Ishikawa (cell line): ENCODE results near the gene PAX2.

Source experiments
- CEBPB ChIP-seq: IDR thresholded peaks from 2 replicates; pipeline ENCODE4 v1.6.1; 2012
- CREB1 ChIP-seq: IDR thresholded peaks from 2 replicates; pipeline ENCODE4 v1.6.1; 2012; ENCODE audit warnings: low read depth
- EGR1 ChIP-seq: IDR thresholded peaks from 2 replicates; pipeline ENCODE4 v1.6.1; 2012
- EP300 ChIP-seq: IDR thresholded peaks from 2 replicates; pipeline ENCODE4 v1.6.1; 2012; ENCODE audit warnings: borderline replicate concordance
- FOXM1 ChIP-seq: IDR thresholded peaks from 2 replicates; pipeline ENCODE4 v1.6.1; 2012; ENCODE audit warnings: low read depth, borderline replicate concordance
- NFIC ChIP-seq: IDR thresholded peaks from 2 replicates; pipeline ENCODE4 v1.6.1; 2012
- RAD21 ChIP-seq: IDR thresholded peaks from 2 replicates; pipeline ENCODE4 v1.6.1; 2012; ENCODE audit warnings: low read depth
- REST ChIP-seq: IDR thresholded peaks from 2 replicates; pipeline ENCODE4 v1.6.1; 2012; ENCODE audit warnings: low read depth, mild to moderate bottlenecking
- TAF1 ChIP-seq: IDR thresholded peaks from 2 replicates; pipeline ENCODE4 v1.6.1; 2012; ENCODE audit warnings: low read depth, mild to moderate bottlenecking
- TCF12 ChIP-seq: IDR thresholded peaks from 2 replicates; pipeline ENCODE4 v1.6.1; 2012; ENCODE audit warnings: low read depth
- TEAD4 ChIP-seq: IDR thresholded peaks from 2 replicates; pipeline ENCODE4 v1.6.1; 2012
- YY1 ChIP-seq: IDR thresholded peaks from 2 replicates; pipeline ENCODE4 v1.6.1; 2012; ENCODE audit warnings: low read depth
- ZBTB7A ChIP-seq: IDR thresholded peaks from 2 replicates; pipeline ENCODE4 v1.6.1; 2012; ENCODE audit warnings: low read depth
- TF ChIP-seq, protein P1 (sequence below): IDR thresholded peaks from 2 replicates; pipeline ENCODE4 v1.6.1; 2012
- TF ChIP-seq, protein P2 (sequence below): IDR thresholded peaks from 2 replicates; pipeline ENCODE4 v1.6.1; 2012

PAX2 gene

GRCh38 chr10:100784126-100784525 is 38.7 kb downstream of the PAX2 start:
- TF ChIP-seq REST (no peak), TCF12 (no peak), FOXM1 (no peak), CEBPB (no peak), TEAD4 (no peak), ZBTB7A (no peak)
- TF ChIP-seq, protein P1, sequence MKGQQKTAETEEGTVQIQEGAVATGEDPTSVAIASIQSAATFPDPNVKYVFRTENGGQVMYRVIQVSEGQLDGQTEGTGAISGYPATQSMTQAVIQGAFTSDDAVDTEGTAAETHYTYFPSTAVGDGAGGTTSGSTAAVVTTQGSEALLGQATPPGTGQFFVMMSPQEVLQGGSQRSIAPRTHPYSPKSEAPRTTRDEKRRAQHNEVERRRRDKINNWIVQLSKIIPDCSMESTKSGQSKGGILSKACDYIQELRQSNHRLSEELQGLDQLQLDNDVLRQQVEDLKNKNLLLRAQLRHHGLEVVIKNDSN, result no peak

GRCh38 chr10:100786591-100786990 is 41.2 kb downstream of the PAX2 start:
- no peak for TF ChIP-seq CREB1
- no peak for TF ChIP-seq FOXM1
- no peak for TF ChIP-seq TEAD4
- no peak for TF ChIP-seq RAD21
- TF ChIP-seq, protein P2, sequence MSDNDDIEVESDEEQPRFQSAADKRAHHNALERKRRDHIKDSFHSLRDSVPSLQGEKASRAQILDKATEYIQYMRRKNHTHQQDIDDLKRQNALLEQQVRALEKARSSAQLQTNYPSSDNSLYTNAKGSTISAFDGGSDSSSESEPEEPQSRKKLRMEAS, result no peak
- TF ChIP-seq REST, result no peak

DNA sequence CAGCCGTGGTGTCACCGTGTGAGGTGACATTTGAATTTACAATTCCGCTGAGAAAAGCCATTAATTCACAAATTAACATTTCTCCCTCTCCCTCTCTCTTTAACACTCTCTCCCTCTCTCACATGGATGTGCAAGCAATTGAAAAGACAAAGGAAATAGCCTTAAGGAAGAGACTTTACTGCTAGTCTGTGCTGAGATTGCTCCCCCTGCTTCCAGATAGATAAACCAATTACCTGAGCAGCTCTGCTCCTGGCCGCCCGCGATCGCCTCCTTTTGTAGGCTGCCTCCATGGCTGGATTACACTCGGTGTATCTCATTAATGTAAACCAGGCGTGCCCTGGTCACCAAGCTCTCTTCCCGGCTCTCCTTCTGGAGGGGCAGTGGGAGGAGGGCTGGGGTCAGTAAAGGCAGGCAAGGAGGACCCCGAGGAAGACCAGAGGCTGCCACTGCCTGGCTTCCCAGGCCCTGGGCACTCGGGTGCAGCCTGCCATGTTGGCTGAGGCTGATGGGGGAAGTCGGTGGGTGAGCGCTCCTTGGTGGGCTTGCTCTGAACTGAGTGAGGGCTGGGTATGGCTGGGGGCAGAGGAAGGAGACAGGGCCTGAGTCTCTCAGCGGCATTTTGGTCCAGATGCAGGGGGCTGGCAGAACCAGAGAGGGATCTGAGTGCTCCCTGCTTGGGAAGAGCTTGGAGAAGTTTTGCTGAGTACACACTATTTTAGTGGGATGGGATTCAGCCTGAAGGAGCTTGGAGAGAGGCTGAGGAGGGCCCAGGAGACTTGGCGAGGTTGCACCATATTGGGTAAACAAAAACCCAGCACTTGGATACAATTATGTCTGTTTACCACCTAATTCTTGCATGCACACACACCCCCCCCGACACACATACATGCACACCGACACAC is 42.9 kb downstream of the PAX2 start:
- no peak for TF ChIP-seq REST
- TF ChIP-seq TCF12, result no peak
- no peak for TF ChIP-seq CREB1
- no peak for TF ChIP-seq EP300
- TF ChIP-seq NFIC, result no peak
- TF ChIP-seq CEBPB, result no peak
- TF ChIP-seq EGR1, result no peak
- TF ChIP-seq YY1, result no peak
- no peak for TF ChIP-seq FOXM1
- TF ChIP-seq TAF1, result no peak
- TF ChIP-seq RAD21, result no peak
- TF ChIP-seq, protein P1, result no peak
- no peak for TF ChIP-seq ZBTB7A
- TF ChIP-seq TEAD4, result no peak

- TF ChIP-seq YY1 (no peak), EP300 (no peak), CREB1 (no peak), FOXM1 (no peak), EGR1 (no peak), NFIC (no peak), TAF1 (no peak), RAD21 (no peak), ZBTB7A (no peak), CEBPB (no peak), TEAD4 (no peak)
- TF ChIP-seq, protein P2, result no peak
Observed at GRCh38 chr10:100790761-100791208, 45.4 kb downstream of the PAX2 start.
